ENCODE measurements around the gene DYSF. TPM values are rescaled to one million over a fixed set of nuclear protein-coding genes. Genes with fewer than 3 reads are reported as not detected.
A peak's percentile ranks its signal among the peaks of the same experiment; 100 is the strongest.

DYSF gene
- total RNA-seq, 4 donors from 2014 or later, result 2.4 to 10.6 (median 4.3) TPM

- DNase-seq, result no peak
- no peak for TF ChIP-seq CTCF (IDR thresholded peaks at IDR 0.05)
- no peak for TF ChIP-seq POLR2A (IDR thresholded peaks at IDR 0.05)
- Histone ChIP-seq H3K4me3 (no peak overlapping the region), H3K9me3 (no peaks in the 10 kb centered on the region), H3K27me3 (no peaks in the 10 kb centered on the region), H3K36me3 (no peaks in the 10 kb centered on the region), H3K27ac (no peak overlapping the region), H3K4me1 (peaks cover 9 to 21% (median 13%) of the 10 kb centered on the region in 3 donors)
- intact Hi-C loops (cut with DNase I), result no loop called here
- WGBS, 2 donors, result 80 to 93% methylated on average over 8 to 10 of the region's 12 CpGs
Observed at GRCh38 chr2:71611247-71611646, 157.9 kb downstream of the DYSF start.

- Histone ChIP-seq H3K4me3 (no peak overlapping the region), H3K27me3 (no peaks in the 10 kb centered on the region), H3K9me3 (no peaks in the 10 kb centered on the region), H3K4me1 (peaks cover 9 to 21% (median 13%) of the 10 kb centered on the region in 3 donors), H3K36me3 (no peaks in the 10 kb centered on the region), H3K27ac (no peak overlapping the region)
- WGBS, 2 donors, result 89 to 94% methylated on average over 6 to 10 of the region's 15 CpGs
- no peak for DNase-seq
- intact Hi-C loops (cut with DNase I), result no loop called here
- TF ChIP-seq POLR2A (IDR thresholded peaks at IDR 0.05) (no peak), CTCF (IDR thresholded peaks at IDR 0.05) (no peak)
Observed at GRCh38 chr2:71611781-71612527, 158.6 kb downstream of the DYSF start.

GRCh38 chr2:71612581-71613402, 159.4 kb downstream of the DYSF start:
- intact Hi-C loops (cut with DNase I), result no loop called here
- TF ChIP-seq CTCF (IDR thresholded peaks at IDR 0.05) (no peak), POLR2A (IDR thresholded peaks at IDR 0.05) (no peak)
- Histone ChIP-seq H3K36me3 (no peaks in the 10 kb centered on the region), H3K4me1 (peaks cover 9 to 21% (median 13%) of the 10 kb centered on the region in 3 donors), H3K4me3 (no peak overlapping the region), H3K27me3 (no peaks in the 10 kb centered on the region), H3K9me3 (no peaks in the 10 kb centered on the region), H3K27ac (no peak overlapping the region)
- WGBS, 2 donors, result 75 to 80% methylated on average over 7 to 10 of the region's 17 CpGs
- no peak for DNase-seq

GRCh38 chr2:71613403-71613952, 160.1 kb downstream of the DYSF start:
- H3K36me3 ChIP-seq, result no peaks in the 10 kb centered on the region
- no peak overlapping the region for H3K4me3 ChIP-seq
- TF ChIP-seq CTCF (IDR thresholded peaks at IDR 0.05) (no peak), POLR2A (IDR thresholded peaks at IDR 0.05) (no peak)
- H3K27ac ChIP-seq, result peak overlapping the region in 1 of 4 donors; percentile 79
- H3K27me3 ChIP-seq, result no peaks in the 10 kb centered on the region
- 100% methylated on average over 1 of the region's 3 CpGs; no CpG with 5 or more reads in 1 of the 2 donors for WGBS, 2 donors
- DNase-seq, result no peak
- H3K9me3 ChIP-seq, result no peaks in the 10 kb centered on the region
- peaks cover 9 to 21% (median 13%) of the 10 kb centered on the region in 3 donors for H3K4me1 ChIP-seq
- intact Hi-C loops (cut with DNase I), result no loop called here

Data from esophagus squamous epithelium (tissue), 5 donors.